ENCODE results near the gene PLPP3. TPM values are rescaled to one million over a fixed set of nuclear protein-coding genes. Genes with fewer than 3 reads are reported as not detected.

PLPP3 gene
- total RNA-seq, 1 experiment from 2014 or later = 26.7 TPM

DNA sequence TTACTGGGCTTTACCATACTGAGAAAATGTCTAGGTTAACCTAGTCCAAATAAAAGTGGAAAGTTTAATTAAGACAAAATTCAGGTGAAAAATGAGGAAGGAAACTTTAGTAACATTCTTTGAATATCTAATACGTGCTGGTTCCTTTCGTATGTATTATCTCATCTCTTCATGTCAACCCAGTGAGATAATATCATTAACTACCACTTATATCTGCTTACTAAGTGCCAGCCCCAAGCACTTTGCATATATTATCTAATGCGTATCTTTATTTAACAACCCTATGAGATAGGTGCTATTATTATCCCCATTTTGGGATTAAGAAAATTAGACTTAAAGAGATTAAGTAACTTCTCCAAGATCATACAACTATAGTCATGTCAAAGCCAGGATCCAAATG, 12.5 kb upstream of the PLPP3 start:
- no peak overlapping the region for H3K23ac ChIP-seq (ENCODE audit: insufficient read length, low read depth, low read length)
- H3K9me3 Mint-ChIP-seq = peaks cover 12 to 13% of the 10 kb centered on the region in 2 experiments
- H3K27ac Mint-ChIP-seq = no peak overlapping the region
- H2AK5ac ChIP-seq (ENCODE audit: insufficient read length, low read length) = no peak overlapping the region
- H2BK120ac ChIP-seq (ENCODE audit: low read depth, low read length, poor library complexity, severe bottlenecking) = no peak overlapping the region
- no peak overlapping the region for H3K4me3 Mint-ChIP-seq
- no peak overlapping the region for H4K5ac ChIP-seq (ENCODE audit: insufficient read length, low read depth, low read length)
- H3K4ac ChIP-seq (ENCODE audit: low read depth, low read length) = no peak overlapping the region
- no peak overlapping the region for H3K14ac ChIP-seq (ENCODE audit: insufficient read depth, low read length)
- peaks cover 0 to 12% (median 0%) of the 10 kb centered on the region in 3 experiments; a peak in 3 of 7 replicates for H3K36me3 Mint-ChIP-seq (ENCODE audit: insufficient read depth in 1 of 3, low read depth in 3 of 3)
- H3K56ac ChIP-seq (ENCODE audit: insufficient read length, low read depth, low read length) = no peak overlapping the region
- TF ChIP-seq, protein P1, sequence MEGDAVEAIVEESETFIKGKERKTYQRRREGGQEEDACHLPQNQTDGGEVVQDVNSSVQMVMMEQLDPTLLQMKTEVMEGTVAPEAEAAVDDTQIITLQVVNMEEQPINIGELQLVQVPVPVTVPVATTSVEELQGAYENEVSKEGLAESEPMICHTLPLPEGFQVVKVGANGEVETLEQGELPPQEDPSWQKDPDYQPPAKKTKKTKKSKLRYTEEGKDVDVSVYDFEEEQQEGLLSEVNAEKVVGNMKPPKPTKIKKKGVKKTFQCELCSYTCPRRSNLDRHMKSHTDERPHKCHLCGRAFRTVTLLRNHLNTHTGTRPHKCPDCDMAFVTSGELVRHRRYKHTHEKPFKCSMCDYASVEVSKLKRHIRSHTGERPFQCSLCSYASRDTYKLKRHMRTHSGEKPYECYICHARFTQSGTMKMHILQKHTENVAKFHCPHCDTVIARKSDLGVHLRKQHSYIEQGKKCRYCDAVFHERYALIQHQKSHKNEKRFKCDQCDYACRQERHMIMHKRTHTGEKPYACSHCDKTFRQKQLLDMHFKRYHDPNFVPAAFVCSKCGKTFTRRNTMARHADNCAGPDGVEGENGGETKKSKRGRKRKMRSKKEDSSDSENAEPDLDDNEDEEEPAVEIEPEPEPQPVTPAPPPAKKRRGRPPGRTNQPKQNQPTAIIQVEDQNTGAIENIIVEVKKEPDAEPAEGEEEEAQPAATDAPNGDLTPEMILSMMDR (conservative IDR thresholded peaks at IDR 0.05) = no peak
- H3K79me2 ChIP-seq (ENCODE audit: insufficient read depth, low read length) = no peaks in the 10 kb centered on the region
- no peak for DNase-seq
- H3K27me3 ChIP-seq (ENCODE audit: insufficient read depth, low read length) = no peaks in the 10 kb centered on the region
- no peak overlapping the region for H2BK5ac ChIP-seq (ENCODE audit: insufficient read length, low read length)
- H2BK12ac ChIP-seq (ENCODE audit: insufficient read length, low read depth, low read length) = no peak overlapping the region
- no peak overlapping the region for H4K8ac ChIP-seq (replicated peaks; ENCODE audit: insufficient read length, low read depth, low read length)
- no peak overlapping the region for H2AFZ ChIP-seq (ENCODE audit: low read length)
- H4K20me1 ChIP-seq (ENCODE audit: control insufficient read depth, insufficient read depth, insufficient read length) = no peaks in the 10 kb centered on the region
- no peak overlapping the region for H3K4me2 ChIP-seq (ENCODE audit: insufficient read depth, insufficient read length, low read length)
- H3K4me1 Mint-ChIP-seq = peaks cover 2 to 3% of the 10 kb centered on the region in 2 experiments; a peak in 3 of 4 replicates
- H3K9me3 ChIP-seq (ENCODE audit: control insufficient read depth, low read depth, low read length) = no peaks in the 10 kb centered on the region
- H3K27ac ChIP-seq (ENCODE audit: insufficient read length, low read depth, low read length) = no peak overlapping the region
- H3K27me3 Mint-ChIP-seq (ENCODE audit: low read depth) = no peaks in the 10 kb centered on the region; the same call in 1 of the 2 replicates
- no peaks in the 10 kb centered on the region for H3K79me1 ChIP-seq (ENCODE audit: insufficient read depth, low read depth, low read length, poor library complexity, severe bottlenecking)
- H3K18ac ChIP-seq (ENCODE audit: insufficient read length, low read depth, low read length) = no peak overlapping the region
- H2BK20ac ChIP-seq (ENCODE audit: low read depth, low read length, poor library complexity, severe bottlenecking) = no peak overlapping the region
- no CpG with 5 or more reads among the region's 3 CpGs for WGBS (ENCODE audit: extremely low coverage, insufficient read length, low lambda C conversion rate)
- no peak overlapping the region for H3K9ac ChIP-seq (ENCODE audit: extremely low read depth, insufficient read length, low read length)
- no peak overlapping the region for H2BK15ac ChIP-seq (ENCODE audit: low read depth, low read length)
- H3K4me1 ChIP-seq (ENCODE audit: insufficient read depth, low read length) = no peaks in the 10 kb centered on the region
- no peak overlapping the region for H4K91ac ChIP-seq (ENCODE audit: insufficient read length, low read depth, low read length)
- H3T11ph ChIP-seq (ENCODE audit: low read length) = no peak overlapping the region
- H3K23me2 ChIP-seq (ENCODE audit: insufficient read length, low read depth, low read length, poor library complexity, severe bottlenecking) = no peaks in the 10 kb centered on the region

Measured in H9 (cell line).